Calu3 (cell line): ENCODE data around the gene ARHGEF10L. TPM values are rescaled to one million over a fixed set of nuclear protein-coding genes. Genes with fewer than 3 reads are reported as not detected.

Experiments used
- BruUV-seq: library from RNA; stranded (reverse); fragments of 400-500 nt; replicated peaks from 2 replicates; lab custom pipeline; 2021; lab: Mats Ljungman, UMichigan
- CTCF ChIA-PET: fragments of 300-600 bp; sonication (Branson Sonifier 250); formaldehyde crosslinking; loops from one replicate; lab custom pipeline; 2022; ENCODE audit warnings: antibody characterized with exemption; lab: Charles Lee
- DNase-seq: peaks from one replicate; pipeline ENCODE4 v3.0.0; 2022
- H3K27ac Mint-ChIP-seq: one replicate; pipeline ENCODE4 v1.8.0; 2022; ENCODE audit warnings: mixed read lengths; ENCODE audit not compliant: unreplicated experiment
- H3K27me3 Mint-ChIP-seq: one replicate; pipeline ENCODE4 v1.8.0; 2022; ENCODE audit warnings: mixed read lengths; ENCODE audit not compliant: unreplicated experiment
- H3K36me3 Mint-ChIP-seq: one replicate; pipeline ENCODE4 v1.8.0; 2022; ENCODE audit warnings: mild to moderate bottlenecking, moderate library complexity, mixed read lengths; ENCODE audit not compliant: insufficient read depth, unreplicated experiment
- H3K4me1 Mint-ChIP-seq: one replicate; pipeline ENCODE4 v1.8.0; 2022; ENCODE audit warnings: mild to moderate bottlenecking, low read depth, mixed read lengths; ENCODE audit not compliant: unreplicated experiment
- H3K4me3 Mint-ChIP-seq: one replicate; pipeline ENCODE4 v1.8.0; 2022; ENCODE audit warnings: mild to moderate bottlenecking, low read depth, moderate library complexity, mixed read lengths; ENCODE audit not compliant: unreplicated experiment
- H3K9me3 Mint-ChIP-seq: one replicate; pipeline ENCODE4 v1.8.0; 2022; ENCODE audit warnings: low read depth, mixed read lengths; ENCODE audit not compliant: unreplicated experiment
- CTCF ChIP-seq: fragments of 200-600 bp; IDR thresholded peaks from one replicate; pipeline ENCODE4 v1.8.0; 2022; ENCODE audit warnings: antibody characterized with exemption; ENCODE audit not compliant: unreplicated experiment
- intact Hi-C: fragments of 100-400 bp; cut with micrococcal nuclease; formaldehyde crosslinking; loops from one replicate; pipeline ENCODE4 v1.10.0; 2022; ENCODE audit not compliant: unreplicated experiment
- total RNA-seq: library from RNA; stranded (reverse); gene quantifications from 2 replicates; pipeline ENCODE4 v1.2.3, GENCODE V29; 2022

ARHGEF10L gene
- total RNA-seq, 1 experiment from 2014 or later = 20.1 TPM

DNA sequence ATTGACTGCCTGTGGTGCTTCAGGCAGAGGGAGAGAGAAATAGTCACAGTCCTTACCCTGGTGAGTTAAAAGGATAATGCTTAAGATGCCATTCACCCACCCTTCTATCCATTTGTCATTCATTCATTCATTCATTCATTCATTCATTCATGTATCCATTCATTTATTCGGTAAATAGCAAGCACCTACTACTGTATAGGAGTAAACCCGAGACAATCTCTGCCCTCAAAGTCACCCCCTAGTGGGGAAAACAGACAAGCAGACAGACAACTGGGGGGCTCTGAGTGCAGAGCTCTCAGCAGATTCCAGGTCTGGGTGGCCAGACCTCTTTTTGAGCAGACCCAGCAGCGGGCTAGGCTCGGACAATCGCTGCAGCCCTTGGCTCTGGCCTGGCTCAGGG lies 201.6 kb downstream of the ARHGEF10L start:
- intact Hi-C loops = loop anchor here (10.0 kb wide), 1 partner anchor 246 kb away; no protein-coding TSS in a partner anchor
- no peaks in the 10 kb centered on the region for H3K9me3 Mint-ChIP-seq
- H3K4me1 Mint-ChIP-seq = no peaks in the 10 kb centered on the region
- H3K4me3 Mint-ChIP-seq = no peak overlapping the region
- H3K36me3 Mint-ChIP-seq = no peaks in the 10 kb centered on the region
- no peak for TF ChIP-seq CTCF
- no TSS peak for BruUV-seq
- CTCF ChIA-PET = interaction anchor here (0.6 kb wide), 1 partner anchor 612 kb away, joined by 5 read pairs; no protein-coding TSS in a partner anchor
- no peak for DNase-seq
- H3K27me3 Mint-ChIP-seq = peaks cover 48% of the 10 kb centered on the region
- no peak overlapping the region for H3K27ac Mint-ChIP-seq

GRCh38 chr1:17742583-17742982 lies 203.1 kb downstream of the ARHGEF10L start:
- no peaks in the 10 kb centered on the region for H3K9me3 Mint-ChIP-seq
- no peak for DNase-seq
- no peaks in the 10 kb centered on the region for H3K4me1 Mint-ChIP-seq

DNA sequence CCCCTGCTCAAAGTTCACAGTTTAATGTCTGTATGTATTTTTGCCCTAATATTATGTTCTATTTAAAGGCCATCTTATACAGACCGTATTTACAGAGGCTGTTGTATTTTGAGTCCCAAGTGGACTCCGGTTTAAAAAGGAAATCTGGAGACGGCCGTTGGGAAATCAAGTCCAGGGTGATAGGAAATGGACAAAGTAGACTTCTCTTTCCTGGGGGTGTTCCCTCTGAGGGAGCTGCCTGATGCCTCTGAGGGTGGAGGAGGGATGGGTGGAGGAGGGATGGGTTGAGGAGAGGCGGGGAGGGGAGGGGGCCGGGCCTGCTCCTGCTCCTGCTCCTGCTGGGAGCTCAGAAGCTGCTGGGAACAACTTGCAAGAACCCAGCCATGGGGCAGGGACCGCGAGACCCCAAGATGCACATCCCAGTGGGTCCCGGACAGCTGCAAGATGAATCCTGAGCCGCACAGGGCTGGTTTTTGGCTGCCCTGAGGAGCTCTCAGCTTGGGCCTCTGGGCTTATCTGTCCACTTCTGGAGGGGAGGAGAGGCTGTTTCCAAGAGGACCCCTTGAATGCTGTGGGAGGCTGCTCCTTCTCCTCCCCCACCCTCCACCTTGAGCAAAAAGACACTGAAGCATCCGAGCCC lies 203.6 kb downstream of the ARHGEF10L start:
- no peak for TF ChIP-seq CTCF
- intact Hi-C loops = loop anchor here (10.0 kb wide), 1 partner anchor 248 kb away; no protein-coding TSS in a partner anchor
- no TSS peak for BruUV-seq
- Mint-ChIP-seq H3K9me3 (no peaks in the 10 kb centered on the region), H3K36me3 (no peaks in the 10 kb centered on the region), H3K27me3 (peaks cover 48% of the 10 kb centered on the region), H3K27ac (no peak overlapping the region), H3K4me3 (no peak overlapping the region), H3K4me1 (no peaks in the 10 kb centered on the region)
- CTCF ChIA-PET = no interaction called here
- DNase-seq = no peak

More at GRCh38 chr1:17742583-17742982, 203.1 kb downstream of the ARHGEF10L start:
- Mint-ChIP-seq H3K36me3 (no peaks in the 10 kb centered on the region), H3K4me3 (no peak overlapping the region), H3K27me3 (peaks cover 48% of the 10 kb centered on the region), H3K27ac (no peak overlapping the region)
- intact Hi-C loops = loop anchor here (10.0 kb wide), 1 partner anchor 248 kb away; no protein-coding TSS in a partner anchor
- BruUV-seq = no TSS peak
- CTCF ChIA-PET = no interaction called here
- no peak for TF ChIP-seq CTCF

- no peaks in the 10 kb centered on the region for H3K4me1 Mint-ChIP-seq
- H3K4me3 Mint-ChIP-seq = no peak overlapping the region
- no peaks in the 10 kb centered on the region for H3K36me3 Mint-ChIP-seq
- H3K27me3 Mint-ChIP-seq = peaks cover 55% of the 10 kb centered on the region
- H3K9me3 Mint-ChIP-seq = no peaks in the 10 kb centered on the region
- DNase-seq = no peak
- no peak for TF ChIP-seq CTCF
- intact Hi-C loops = loop anchor here (10.0 kb wide), 1 partner anchor 249 kb away; no protein-coding TSS in a partner anchor
- H3K27ac Mint-ChIP-seq = no peak overlapping the region
- no TSS peak for BruUV-seq
- CTCF ChIA-PET = no interaction called here
Observed at GRCh38 chr1:17743925-17744324, 204.4 kb downstream of the ARHGEF10L start.
